ENCODE data around the gene C4BPB.

The C4BPB gene

GRCh38 chr1:207064561-207064960 is 24.1 kb upstream of the C4BPB start:
- Histone ChIP-seq H3K36me3 (ENCODE audit: control insufficient read depth, insufficient read depth, low read length) (peaks cover 11% of the 10 kb centered on the region), H3K4me3 (ENCODE audit: low read length) (no peak overlapping the region), H3K9ac (ENCODE audit: low read length) (no peak overlapping the region), H3K27me3 (ENCODE audit: control insufficient read depth, insufficient read depth, low read length) (no peaks in the 10 kb centered on the region), H3K4me1 (ENCODE audit: control insufficient read depth, insufficient read depth, low read length) (peaks cover 18% of the 10 kb centered on the region), H3K9me3 (ENCODE audit: control insufficient read depth, low read length) (no peaks in the 10 kb centered on the region)

DNA sequence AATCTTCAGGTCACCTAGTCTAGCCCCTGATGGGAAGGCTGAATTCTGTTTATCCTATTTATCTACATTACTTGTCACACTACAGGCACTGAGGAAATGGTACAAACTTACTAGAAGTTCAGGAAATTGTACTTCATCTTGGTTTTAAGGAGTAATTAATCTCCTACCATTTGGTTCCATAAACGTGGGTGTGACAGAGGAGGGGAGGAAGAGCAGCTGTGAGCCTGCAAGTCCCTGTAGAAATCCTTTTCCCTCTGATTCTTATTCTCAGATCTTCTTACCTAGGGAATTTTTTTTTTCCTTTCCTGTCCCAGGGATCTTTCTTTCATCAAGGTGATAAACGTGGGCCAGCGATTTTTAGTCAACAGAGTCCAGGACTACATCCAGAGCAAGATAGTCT is 21.5 kb upstream of the C4BPB start:
- Histone ChIP-seq H3K4me3 (ENCODE audit: low read length) (no peak overlapping the region), H3K27me3 (ENCODE audit: control insufficient read depth, insufficient read depth, low read length) (no peaks in the 10 kb centered on the region), H3K4me1 (ENCODE audit: control insufficient read depth, insufficient read depth, low read length) (peaks cover 18% of the 10 kb centered on the region), H3K9ac (ENCODE audit: low read length) (no peak overlapping the region), H3K9me3 (ENCODE audit: control insufficient read depth, low read length) (no peaks in the 10 kb centered on the region), H3K36me3 (ENCODE audit: control insufficient read depth, insufficient read depth, low read length) (peaks cover 7% of the 10 kb centered on the region)

DNA sequence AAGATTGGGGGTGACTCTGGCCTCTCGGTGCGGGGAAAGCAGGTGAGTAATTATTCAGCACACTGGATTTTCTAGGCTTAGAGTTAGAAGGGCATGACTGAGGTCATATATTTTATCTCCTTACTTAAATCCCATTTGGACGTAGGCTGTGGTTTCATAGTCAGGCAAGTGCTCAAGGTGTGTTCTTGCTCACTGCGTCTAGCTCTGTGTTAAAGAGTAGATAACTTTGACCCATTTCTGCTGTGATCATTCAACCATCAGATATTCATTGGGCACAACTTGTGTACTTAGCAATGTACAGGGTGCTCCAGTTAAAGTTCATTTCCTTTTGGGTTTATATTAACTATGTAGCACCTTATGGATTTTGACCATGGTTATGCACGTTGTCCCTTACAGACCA is 21.0 kb upstream of the C4BPB start:
- Histone ChIP-seq H3K9ac (ENCODE audit: low read length) (no peak overlapping the region), H3K36me3 (ENCODE audit: control insufficient read depth, insufficient read depth, low read length) (peaks cover 2% of the 10 kb centered on the region), H3K9me3 (ENCODE audit: control insufficient read depth, low read length) (no peaks in the 10 kb centered on the region), H3K4me3 (ENCODE audit: low read length) (no peak overlapping the region), H3K4me1 (ENCODE audit: control insufficient read depth, insufficient read depth, low read length) (peaks cover 18% of the 10 kb centered on the region), H3K27me3 (ENCODE audit: control insufficient read depth, insufficient read depth, low read length) (no peaks in the 10 kb centered on the region)

GRCh38 chr1:207069061-207069460 is 19.6 kb upstream of the C4BPB start:
- H3K4me1 ChIP-seq (ENCODE audit: control insufficient read depth, insufficient read depth, low read length) = peaks cover 18% of the 10 kb centered on the region
- no peak overlapping the region for H3K9ac ChIP-seq (ENCODE audit: low read length)
- H3K27me3 ChIP-seq (ENCODE audit: control insufficient read depth, insufficient read depth, low read length) = no peaks in the 10 kb centered on the region
- H3K4me3 ChIP-seq (ENCODE audit: low read length) = no peak overlapping the region
- H3K9me3 ChIP-seq (ENCODE audit: control insufficient read depth, low read length) = no peaks in the 10 kb centered on the region
- H3K36me3 ChIP-seq (ENCODE audit: control insufficient read depth, insufficient read depth, low read length) = no peaks in the 10 kb centered on the region

DNA sequence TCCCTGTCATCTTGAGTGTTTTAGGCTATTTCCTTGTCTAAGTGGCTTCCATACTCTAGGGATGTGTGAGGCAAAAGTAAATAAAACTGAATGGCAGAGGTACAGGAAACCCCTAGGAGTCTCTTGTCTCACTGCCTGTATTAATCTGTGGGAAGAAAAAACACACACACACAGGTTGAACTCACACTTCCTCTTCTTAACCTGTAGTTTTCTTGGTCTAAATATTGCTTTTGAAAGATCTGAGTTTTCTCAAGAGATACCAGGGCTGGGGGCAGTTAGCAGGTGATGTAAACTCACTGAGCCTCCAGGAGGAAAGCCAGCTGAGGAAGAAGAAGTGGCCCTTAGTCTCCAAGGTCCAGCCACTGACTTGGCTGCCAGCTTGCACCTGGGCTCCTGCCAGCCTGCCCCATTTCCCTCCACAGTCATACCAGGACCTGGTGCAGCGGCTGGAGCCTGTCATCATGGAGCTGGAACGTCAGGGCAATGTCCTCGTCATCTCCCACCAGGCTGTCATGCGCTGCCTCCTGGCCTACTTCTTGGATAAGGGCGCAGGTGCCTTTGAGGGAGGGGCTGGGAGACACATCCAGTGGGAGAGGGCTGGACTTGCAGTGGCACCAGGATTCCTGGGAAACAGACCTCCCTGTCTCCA is 18.7 kb upstream of the C4BPB start:
- Histone ChIP-seq H3K4me1 (ENCODE audit: control insufficient read depth, insufficient read depth, low read length) (peaks cover 18% of the 10 kb centered on the region), H3K27me3 (ENCODE audit: control insufficient read depth, insufficient read depth, low read length) (no peaks in the 10 kb centered on the region), H3K4me3 (ENCODE audit: low read length) (no peak overlapping the region), H3K9ac (ENCODE audit: low read length) (no peak overlapping the region), H3K9me3 (ENCODE audit: control insufficient read depth, low read length) (no peaks in the 10 kb centered on the region), H3K36me3 (ENCODE audit: control insufficient read depth, insufficient read depth, low read length) (no peaks in the 10 kb centered on the region)

DNA sequence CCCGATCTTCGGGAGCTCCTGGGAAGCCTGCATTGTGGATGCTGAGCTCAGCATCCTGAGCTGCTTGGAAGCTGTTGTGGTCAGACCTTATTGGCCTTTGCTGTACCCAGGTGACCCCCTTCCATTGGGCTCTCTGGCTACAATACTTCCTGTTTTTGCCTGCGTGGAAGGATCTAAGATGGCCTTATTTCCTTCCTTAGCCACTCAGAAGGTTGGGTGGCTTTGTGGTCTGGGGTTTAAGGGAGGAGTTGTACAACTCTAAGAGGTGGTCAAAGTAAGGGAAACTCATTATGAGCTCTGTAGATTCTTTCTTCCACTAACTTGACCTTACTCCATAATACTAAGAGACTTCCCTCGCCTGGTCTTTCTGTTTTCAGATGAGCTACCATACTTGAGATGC is 17.8 kb upstream of the C4BPB start:
- H3K4me3 ChIP-seq (ENCODE audit: low read length) = no peak overlapping the region
- no peaks in the 10 kb centered on the region for H3K36me3 ChIP-seq (ENCODE audit: control insufficient read depth, insufficient read depth, low read length)
- H3K4me1 ChIP-seq (ENCODE audit: control insufficient read depth, insufficient read depth, low read length) = peaks cover 18% of the 10 kb centered on the region
- H3K9ac ChIP-seq (ENCODE audit: low read length) = no peak overlapping the region
- H3K9me3 ChIP-seq (ENCODE audit: control insufficient read depth, low read length) = no peaks in the 10 kb centered on the region
- no peaks in the 10 kb centered on the region for H3K27me3 ChIP-seq (ENCODE audit: control insufficient read depth, insufficient read depth, low read length)

- no peaks in the 10 kb centered on the region for H3K27me3 ChIP-seq (ENCODE audit: control insufficient read depth, insufficient read depth, low read length)
- H3K9ac ChIP-seq (ENCODE audit: low read length) = no peak overlapping the region
- H3K4me3 ChIP-seq (ENCODE audit: low read length) = no peak overlapping the region
- H3K9me3 ChIP-seq (ENCODE audit: control insufficient read depth, low read length) = no peaks in the 10 kb centered on the region
- H3K36me3 ChIP-seq (ENCODE audit: control insufficient read depth, insufficient read depth, low read length) = no peaks in the 10 kb centered on the region
- peaks cover 18% of the 10 kb centered on the region for H3K4me1 ChIP-seq (ENCODE audit: control insufficient read depth, insufficient read depth, low read length)
Measured at GRCh38 chr1:207071426-207071825, 17.2 kb upstream of the C4BPB start.

GRCh38 chr1:207072233-207072632 is 16.4 kb upstream of the C4BPB start:
- H3K36me3 ChIP-seq (ENCODE audit: control insufficient read depth, insufficient read depth, low read length) = no peaks in the 10 kb centered on the region
- H3K4me3 ChIP-seq (ENCODE audit: low read length) = no peak overlapping the region
- H3K4me1 ChIP-seq (ENCODE audit: control insufficient read depth, insufficient read depth, low read length) = peaks cover 15% of the 10 kb centered on the region
- no peak overlapping the region for H3K9ac ChIP-seq (ENCODE audit: low read length)
- no peaks in the 10 kb centered on the region for H3K27me3 ChIP-seq (ENCODE audit: control insufficient read depth, insufficient read depth, low read length)
- no peaks in the 10 kb centered on the region for H3K9me3 ChIP-seq (ENCODE audit: control insufficient read depth, low read length)

GRCh38 chr1:207073906-207074820 is 14.5 kb upstream of the C4BPB start:
- no peaks in the 10 kb centered on the region for H3K27me3 ChIP-seq (ENCODE audit: control insufficient read depth, insufficient read depth, low read length)
- no peaks in the 10 kb centered on the region for H3K9me3 ChIP-seq (ENCODE audit: control insufficient read depth, low read length)
- H3K9ac ChIP-seq (ENCODE audit: low read length) = no peak overlapping the region
- H3K36me3 ChIP-seq (ENCODE audit: control insufficient read depth, insufficient read depth, low read length) = no peaks in the 10 kb centered on the region
- H3K4me1 ChIP-seq (ENCODE audit: control insufficient read depth, insufficient read depth, low read length) = peaks cover 6% of the 10 kb centered on the region
- no peak overlapping the region for H3K4me3 ChIP-seq (ENCODE audit: low read length)

DNA sequence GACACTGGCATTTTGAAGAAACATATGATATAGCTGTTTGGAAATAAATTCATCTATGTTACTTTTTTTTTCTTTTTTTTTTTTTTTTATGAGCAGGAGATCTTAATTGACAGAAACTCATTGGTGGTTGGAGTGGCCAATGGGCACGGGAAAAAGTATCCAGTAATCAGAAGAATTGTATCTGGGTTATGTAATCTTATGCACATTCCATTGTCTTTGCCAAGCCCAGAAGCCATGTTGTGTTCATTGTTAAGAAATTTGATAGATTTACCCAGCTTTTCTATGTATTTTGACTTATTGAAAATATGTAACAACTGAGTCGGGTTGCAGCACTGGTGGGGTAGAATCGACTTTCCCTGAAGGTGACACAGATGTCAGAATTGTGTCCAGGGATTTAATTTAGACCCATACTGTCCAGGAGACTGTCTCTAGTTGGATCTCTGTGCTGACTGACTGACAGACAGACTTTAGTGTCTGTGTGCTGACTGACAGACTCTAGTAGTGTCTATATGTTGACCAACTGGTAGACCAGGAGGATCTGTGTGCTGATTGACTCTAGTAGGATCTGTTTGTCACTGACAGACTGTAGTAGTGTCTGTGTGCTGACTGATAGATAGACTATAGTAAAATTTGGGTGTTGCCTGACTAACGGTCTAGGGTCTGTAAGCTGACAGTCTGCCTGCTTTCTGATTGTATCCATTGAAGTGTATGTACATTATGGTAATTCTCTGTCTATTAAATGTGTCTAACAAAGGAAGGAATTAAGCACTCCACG is 12.3 kb upstream of the C4BPB start:
- no peaks in the 10 kb centered on the region for H3K27me3 ChIP-seq (ENCODE audit: control insufficient read depth, insufficient read depth, low read length)
- no peaks in the 10 kb centered on the region for H3K9me3 ChIP-seq (ENCODE audit: control insufficient read depth, low read length)
- no peaks in the 10 kb centered on the region for H3K36me3 ChIP-seq (ENCODE audit: control insufficient read depth, insufficient read depth, low read length)
- H3K9ac ChIP-seq (ENCODE audit: low read length) = no peak overlapping the region
- no peak overlapping the region for H3K4me3 ChIP-seq (ENCODE audit: low read length)
- H3K4me1 ChIP-seq (ENCODE audit: control insufficient read depth, insufficient read depth, low read length) = peaks cover 18% of the 10 kb centered on the region

- Histone ChIP-seq H3K27me3 (ENCODE audit: control insufficient read depth, insufficient read depth, low read length) (no peaks in the 10 kb centered on the region), H3K36me3 (ENCODE audit: control insufficient read depth, insufficient read depth, low read length) (no peaks in the 10 kb centered on the region), H3K9me3 (ENCODE audit: control insufficient read depth, low read length) (no peaks in the 10 kb centered on the region), H3K4me3 (ENCODE audit: low read length) (no peak overlapping the region), H3K9ac (ENCODE audit: low read length) (no peak overlapping the region), H3K4me1 (ENCODE audit: control insufficient read depth, insufficient read depth, low read length) (peaks cover 21% of the 10 kb centered on the region)
Measured at GRCh38 chr1:207077012-207077411, 11.6 kb upstream of the C4BPB start.
